SU-DHL-6 (cell line): Measurements from ENCODE around the gene BANF1.

ENCODE experiments used
- H2AFZ ChIP-seq: fragments of 200-600 bp; sonication (generic); 2 replicates; pipeline ENCODE4 v1.6.1; 2014; ENCODE audit warnings: low read depth, mild to moderate bottlenecking, moderate library complexity, mixed read lengths, antibody characterized with exemption, low read length; ENCODE audit not compliant: severe bottlenecking
- H3F3A ChIP-seq: fragments of 200-600 bp; shearing (Covaris generic); 2 replicates; pipeline ENCODE4 v1.6.0; 2016; ENCODE audit warnings: antibody characterized with exemption, mild to moderate bottlenecking; ENCODE audit not compliant: insufficient read depth
- H3K27ac ChIP-seq: fragments of 200-600 bp; sonication (generic); 2 replicates; pipeline ENCODE4 v1.5.1; 2016; ENCODE audit warnings: low read depth, mild to moderate bottlenecking, low read length, moderate library complexity, mixed read lengths
- H3K27me3 ChIP-seq: fragments of 200-600 bp; sonication (generic), shearing (Covaris generic); 2 replicates; pipeline ENCODE4 v1.6.0; 2014; ENCODE audit warnings: mild to moderate bottlenecking, low read length
- H3K36me3 ChIP-seq: fragments of 200-600 bp; sonication (generic); 2 replicates; pipeline ENCODE4 v1.6.1; 2014; ENCODE audit warnings: mild to moderate bottlenecking, low read length, mixed read lengths
- H3K4me2 ChIP-seq: fragments of 300-600, 200-600 bp; shearing (Covaris generic), sonication (generic); 2 replicates; pipeline ENCODE4 v1.6.0; 2014; ENCODE audit warnings: low read length, low read depth, mild to moderate bottlenecking; ENCODE audit not compliant: poor library complexity, severe bottlenecking
- H3K4me3 ChIP-seq: fragments of 200-600 bp; sonication (generic); 2 replicates; pipeline ENCODE4 v1.5.1; 2014; ENCODE audit warnings: antibody characterized with exemption, low read length, mild to moderate bottlenecking, mixed read lengths; ENCODE audit not compliant: insufficient read depth, poor library complexity, severe bottlenecking
- H3K79me2 ChIP-seq: fragments of 200-600 bp; sonication (generic); 2 replicates; pipeline ENCODE4 v1.6.1; 2014; ENCODE audit warnings: mild to moderate bottlenecking, low read length, moderate library complexity; ENCODE audit not compliant: insufficient read depth
- H3K9ac ChIP-seq: fragments of 200-600 bp; sonication (generic); 2 replicates; pipeline ENCODE4 v1.7.0; 2014; ENCODE audit warnings: mild to moderate bottlenecking, low read length
- H3K9me2 ChIP-seq: fragments of 200-600 bp; sonication (generic); replicated peaks from 2 replicates; pipeline ENCODE4 v1.6.1; 2014; ENCODE audit warnings: low read length; ENCODE audit not compliant: insufficient read depth
- H3K9me3 ChIP-seq: fragments of 200-600 bp; sonication (generic); 2 replicates; pipeline ENCODE4 v1.6.1; 2014; ENCODE audit warnings: low read length, mixed read lengths; ENCODE audit not compliant: insufficient read depth
- H4K20me1 ChIP-seq: fragments of 200-600 bp; sonication (generic); 2 replicates; pipeline ENCODE4 v1.6.1; 2014; ENCODE audit warnings: low read depth, mild to moderate bottlenecking, antibody characterized with exemption, low read length, moderate library complexity, mixed read lengths
- EZH2phosphoT487 ChIP-seq: fragments of 200-600 bp; sonication (generic), shearing (Covaris generic); conservative IDR thresholded peaks from 2 replicates; pipeline ENCODE4 v1.6.1; 2018; ENCODE audit warnings: mild to moderate bottlenecking, antibody characterized with exemption, low read length, moderate library complexity, mixed read lengths
- TF ChIP-seq, protein P1 (sequence below): fragments of 200-600 bp; sonication (generic); IDR thresholded peaks from one replicate; pipeline ENCODE4 v1.5.1; 2017; ENCODE audit warnings: antibody characterized with exemption, mild to moderate bottlenecking, low read length, moderate library complexity; ENCODE audit not compliant: insufficient read depth, poor library complexity, severe bottlenecking

The BANF1 gene

DNA sequence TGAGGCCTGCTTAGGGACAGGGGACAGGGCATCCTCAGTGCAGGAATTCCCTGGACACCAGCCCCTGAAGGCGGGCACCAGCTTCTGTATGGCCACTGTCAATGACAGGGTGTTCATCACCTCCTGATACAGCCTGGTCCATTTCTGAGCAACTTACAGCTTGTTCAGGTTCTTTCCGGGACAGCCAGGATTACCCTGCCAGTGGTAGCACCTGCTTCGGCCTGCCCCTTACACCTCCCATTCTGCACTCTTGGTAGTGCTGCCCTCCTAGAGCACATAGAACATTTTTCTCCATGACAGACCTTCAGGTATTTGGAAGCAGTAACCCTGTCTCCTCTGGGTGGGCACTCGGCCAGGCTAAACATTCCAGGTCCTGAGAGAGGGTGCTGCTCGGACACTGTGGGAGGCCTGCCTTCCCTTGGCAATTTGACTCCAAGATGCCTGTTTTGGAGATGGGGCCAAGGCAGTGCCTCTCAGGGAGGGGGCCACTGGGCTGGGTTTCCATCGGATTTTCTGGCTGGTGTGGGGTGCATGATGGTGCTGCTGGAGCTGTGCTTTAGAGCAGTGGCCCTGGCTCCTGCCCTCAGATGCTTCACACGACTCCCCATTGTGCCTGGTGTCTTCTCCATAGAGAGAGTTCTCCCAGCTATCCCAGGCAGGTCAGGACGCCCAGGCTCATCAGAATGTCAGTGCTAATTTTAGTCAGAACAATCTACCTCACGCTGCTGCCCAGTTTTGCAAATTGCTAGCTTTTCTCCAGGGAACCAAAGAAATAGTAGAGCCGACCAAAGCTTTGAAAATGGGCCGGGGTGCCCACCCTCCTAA, 45.5 kb downstream of the BANF1 start:
- TF ChIP-seq, protein P1, sequence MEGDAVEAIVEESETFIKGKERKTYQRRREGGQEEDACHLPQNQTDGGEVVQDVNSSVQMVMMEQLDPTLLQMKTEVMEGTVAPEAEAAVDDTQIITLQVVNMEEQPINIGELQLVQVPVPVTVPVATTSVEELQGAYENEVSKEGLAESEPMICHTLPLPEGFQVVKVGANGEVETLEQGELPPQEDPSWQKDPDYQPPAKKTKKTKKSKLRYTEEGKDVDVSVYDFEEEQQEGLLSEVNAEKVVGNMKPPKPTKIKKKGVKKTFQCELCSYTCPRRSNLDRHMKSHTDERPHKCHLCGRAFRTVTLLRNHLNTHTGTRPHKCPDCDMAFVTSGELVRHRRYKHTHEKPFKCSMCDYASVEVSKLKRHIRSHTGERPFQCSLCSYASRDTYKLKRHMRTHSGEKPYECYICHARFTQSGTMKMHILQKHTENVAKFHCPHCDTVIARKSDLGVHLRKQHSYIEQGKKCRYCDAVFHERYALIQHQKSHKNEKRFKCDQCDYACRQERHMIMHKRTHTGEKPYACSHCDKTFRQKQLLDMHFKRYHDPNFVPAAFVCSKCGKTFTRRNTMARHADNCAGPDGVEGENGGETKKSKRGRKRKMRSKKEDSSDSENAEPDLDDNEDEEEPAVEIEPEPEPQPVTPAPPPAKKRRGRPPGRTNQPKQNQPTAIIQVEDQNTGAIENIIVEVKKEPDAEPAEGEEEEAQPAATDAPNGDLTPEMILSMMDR, result no peak
- no peak for TF ChIP-seq EZH2phosphoT487
- no peaks in the 10 kb centered on the region for H3K9me3 ChIP-seq
- no peaks in the 10 kb centered on the region for H3F3A ChIP-seq
- H4K20me1 ChIP-seq, result no peaks in the 10 kb centered on the region
- no peaks in the 10 kb centered on the region for H3K36me3 ChIP-seq
- no peaks in the 10 kb centered on the region for H3K9me2 ChIP-seq
- H3K27me3 ChIP-seq, result no peaks in the 10 kb centered on the region
- H3K9ac ChIP-seq, result no peak overlapping the region
- H3K4me2 ChIP-seq, result no peak overlapping the region
- no peak overlapping the region for H2AFZ ChIP-seq
- no peak overlapping the region for H3K4me3 ChIP-seq
- no peak overlapping the region for H3K27ac ChIP-seq
- H3K79me2 ChIP-seq, result peaks cover 6% of the 10 kb centered on the region

DNA sequence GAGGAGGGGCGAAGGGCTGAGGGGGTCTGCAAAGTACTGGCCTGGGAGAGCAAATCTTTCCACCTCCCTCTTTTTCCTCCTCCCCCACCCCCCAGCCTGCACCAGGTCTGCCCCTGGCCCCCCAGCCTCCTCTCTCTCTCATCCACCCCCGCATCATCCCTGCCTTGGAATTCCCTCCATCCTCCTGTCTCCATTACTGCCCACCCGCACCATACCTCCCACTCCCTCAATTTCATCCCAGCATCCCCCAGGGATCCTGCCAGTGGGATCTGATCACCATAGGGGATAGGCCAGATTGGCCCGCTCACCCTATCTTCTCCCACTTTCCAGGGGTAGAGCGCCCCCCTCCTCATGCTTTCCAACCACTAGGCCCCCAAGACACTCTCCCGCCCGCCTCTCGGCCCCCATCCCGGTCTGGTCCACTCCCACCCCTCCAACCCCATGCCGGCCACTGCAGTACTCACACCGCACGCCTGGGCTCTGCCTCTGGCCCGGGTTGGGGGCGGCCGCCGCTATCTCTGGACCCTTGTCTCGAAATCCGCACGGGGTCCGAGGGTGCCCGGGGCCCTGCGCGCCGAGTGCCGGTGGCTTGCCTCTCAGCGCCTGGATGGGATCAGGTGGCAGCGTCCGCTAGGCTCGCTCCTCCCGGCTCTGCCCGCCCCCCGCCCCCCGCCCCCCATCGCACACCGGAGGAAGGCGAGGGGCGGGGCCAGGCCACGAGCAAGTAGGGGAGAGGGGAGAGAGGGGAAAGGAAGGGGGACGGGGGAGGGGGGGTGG, 46.4 kb downstream of the BANF1 start, which contains the start of gene GAL3ST3:
Gene GAL3ST3 (minus strand): TSS at position 615 of the 777 bp plus-strand sequence. CDS start 3,746 bp downstream, outside the sequence.
- Histone ChIP-seq H2AFZ (no peak within 1 kb of the TSS), H3K9ac (no peak within 1 kb of the TSS)

DNA sequence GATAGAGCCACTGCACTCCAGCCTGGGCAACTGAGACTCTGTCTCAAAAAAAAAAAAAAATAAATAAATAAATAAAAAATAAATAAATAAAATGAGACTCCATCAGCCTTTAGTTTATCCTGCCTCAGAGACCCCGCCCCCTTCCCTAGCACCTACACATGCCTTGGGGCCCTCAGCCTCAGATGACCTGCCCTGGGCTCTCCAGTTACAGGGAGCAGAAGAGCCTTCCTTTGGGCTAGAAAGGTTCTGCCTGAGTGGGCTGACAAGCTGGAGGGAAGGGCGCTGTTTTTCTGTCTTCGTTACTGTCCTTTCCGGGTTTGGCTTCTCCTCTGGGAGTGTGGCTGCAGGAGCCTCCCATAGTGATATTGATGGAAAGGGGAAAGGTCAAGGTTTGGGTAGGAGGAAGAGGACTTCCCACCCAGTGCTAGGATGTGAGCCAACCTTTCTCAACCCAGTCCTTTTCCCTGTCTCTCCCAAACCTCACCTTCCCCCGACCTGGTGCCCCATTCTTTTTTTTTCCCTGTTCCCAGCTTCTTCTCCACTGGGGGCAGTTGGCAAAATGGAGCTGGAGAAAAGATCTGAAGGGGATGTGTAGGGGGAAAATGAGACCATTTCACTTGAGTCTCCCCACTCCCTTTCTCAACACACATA, 48.4 kb downstream of the BANF1 start:
- Histone ChIP-seq H3K4me3 (no peak overlapping the region), H3F3A (no peaks in the 10 kb centered on the region), H3K9ac (peak overlapping the region; percentile 72), H2AFZ (no peak overlapping the region), H3K79me2 (peaks cover 28% of the 10 kb centered on the region), H3K27ac (no peak overlapping the region), H3K9me3 (no peaks in the 10 kb centered on the region), H3K4me2 (peak overlapping the region; percentile 78), H3K27me3 (no peaks in the 10 kb centered on the region), H3K36me3 (peaks cover 9% of the 10 kb centered on the region; the same call in 1 of the 2 replicates), H4K20me1 (no peaks in the 10 kb centered on the region), H3K9me2 (no peaks in the 10 kb centered on the region)
- no peak for TF ChIP-seq EZH2phosphoT487
- TF ChIP-seq, protein P1, result no peak

More for the DNA sequence above, 46.4 kb downstream of the BANF1 start, which contains the start of gene GAL3ST3:
- Histone ChIP-seq H3K27ac (no peak within 1 kb of the TSS), H3K27me3 (no peaks in the 10 kb centered on the region), H3K9me2 (no peaks in the 10 kb centered on the region), H3K4me2 (no peak within 1 kb of the TSS), H3K36me3 (no peaks in the 10 kb centered on the region), H3K4me3 (no peak within 1 kb of the TSS), H4K20me1 (no peaks in the 10 kb centered on the region), H3F3A (no peaks in the 10 kb centered on the region), H3K9me3 (no peaks in the 10 kb centered on the region), H3K79me2 (peaks cover 15% of the 10 kb centered on the region)
- TF ChIP-seq EZH2phosphoT487, result no peak
- TF ChIP-seq, protein P1, result no peak
